ENCODE results near the gene ADGRL2.

The ADGRL2 gene

DNA sequence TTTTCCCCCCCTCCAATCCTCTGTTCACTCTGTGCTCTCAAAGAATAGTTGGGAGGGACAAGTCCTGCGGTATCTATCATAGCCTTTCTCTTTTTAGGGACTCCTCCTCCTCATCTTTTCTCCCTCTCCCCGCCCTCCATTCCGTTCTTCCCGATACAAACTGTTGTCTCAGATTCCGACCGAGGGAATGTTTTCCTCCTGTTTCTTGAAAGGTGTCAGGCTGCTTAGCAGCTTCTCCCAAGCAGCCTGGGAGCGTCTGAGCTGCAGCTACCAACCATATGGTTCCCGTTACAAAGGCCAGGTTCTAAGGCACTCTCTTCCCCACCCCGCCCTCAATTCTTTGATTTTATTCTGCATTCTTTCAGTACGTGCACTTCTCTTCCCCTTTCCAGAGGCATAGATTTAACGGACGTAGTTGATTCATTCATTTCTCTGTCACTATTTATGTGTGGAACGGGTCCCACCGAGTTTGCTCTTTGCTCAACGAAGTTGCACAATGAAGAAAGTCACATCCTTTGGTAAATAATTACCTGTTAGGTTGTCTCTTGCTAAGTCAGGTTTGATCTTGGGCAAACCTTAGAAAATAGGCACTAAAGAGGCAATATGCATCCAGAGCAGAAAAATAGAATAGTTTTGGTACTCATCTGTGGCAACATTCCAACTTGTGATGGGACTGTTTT lies 2.8 kb downstream of the ADGRL2 start:
- TF ChIP-seq CTCF (IDR thresholded peaks at IDR 0.05; ENCODE audit: low read length) (no peak), EZH2phosphoT487 (IDR thresholded peaks at IDR 0.05; ENCODE audit: low read length) (no peak), EZH2 (optimal IDR thresholded peaks at IDR 0.05; ENCODE audit: low read depth, low read length) (no peak)
- H2AFZ ChIP-seq (ENCODE audit: low read length), result 0 out of 2 replicates have a peak overlapping the region, but pooled peaks have one; percentile 46
- H3K4me3 ChIP-seq (ENCODE audit: low read length), result no peak overlapping the region; the same call in 1 of the 2 replicates
- 0 out of 2 replicates have a peak, but pooled peaks cover 10% of the 10 kb centered on the region for H3K27me3 ChIP-seq (replicated peaks; ENCODE audit: insufficient read depth, low read length)
- H3K9me3 ChIP-seq (replicated peaks; ENCODE audit: insufficient read depth, low read length), result no peaks in the 10 kb centered on the region
- no peaks in the 10 kb centered on the region for H3K4me1 ChIP-seq (ENCODE audit: low read length)
- no peaks in the 10 kb centered on the region for H3F3A ChIP-seq (ENCODE audit: insufficient read depth, low read length)
- no peak overlapping the region for H3K9ac ChIP-seq (ENCODE audit: low read length)
- H3K27ac ChIP-seq (ENCODE audit: low read length), result no peak overlapping the region
- no peaks in the 10 kb centered on the region for H4K20me1 ChIP-seq (ENCODE audit: insufficient read depth, low read length)
- H3K36me3 ChIP-seq (replicated peaks; ENCODE audit: insufficient read depth, low read length), result no peaks in the 10 kb centered on the region
- DNase-seq, result no peak
- H3K9me2 ChIP-seq (replicated peaks; ENCODE audit: insufficient read depth, low read length), result no peaks in the 10 kb centered on the region
- H3K4me2 ChIP-seq (ENCODE audit: low read depth, low read length), result peak overlapping the region; percentile 78; the same call in 1 of the 2 replicates
- no peaks in the 10 kb centered on the region for H3K79me2 ChIP-seq (ENCODE audit: low read length)

DNA sequence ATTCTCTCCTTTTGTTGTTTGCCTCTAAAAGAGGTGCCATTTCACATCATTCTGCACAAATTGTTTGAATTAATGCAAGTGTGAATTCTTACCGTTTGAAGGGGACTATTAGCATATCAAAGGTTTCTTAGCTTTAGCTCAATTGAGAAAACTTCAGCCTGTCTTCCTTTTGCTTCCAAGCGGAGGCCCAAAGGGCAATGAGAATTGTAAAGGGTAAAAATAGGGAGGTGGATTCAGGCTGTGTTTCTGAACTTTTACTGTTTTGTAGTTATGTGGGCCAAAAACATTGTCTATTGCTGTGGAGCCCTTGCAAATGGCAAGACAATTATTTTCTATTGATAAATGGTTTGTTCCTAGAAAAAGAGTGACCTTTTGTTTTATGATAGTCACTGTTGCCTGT lies 3.6 kb downstream of the ADGRL2 start:
- H3K9ac ChIP-seq (ENCODE audit: low read length), result no peak overlapping the region
- no peaks in the 10 kb centered on the region for H3K79me2 ChIP-seq (ENCODE audit: low read length)
- H4K20me1 ChIP-seq (ENCODE audit: insufficient read depth, low read length), result no peaks in the 10 kb centered on the region
- H3K27ac ChIP-seq (ENCODE audit: low read length), result no peak overlapping the region
- no peak overlapping the region for H3K4me3 ChIP-seq (ENCODE audit: low read length)
- 0 out of 2 replicates have a peak, but pooled peaks cover 10% of the 10 kb centered on the region for H3K27me3 ChIP-seq (replicated peaks; ENCODE audit: insufficient read depth, low read length)
- H2AFZ ChIP-seq (ENCODE audit: low read length), result no peak overlapping the region
- no peaks in the 10 kb centered on the region for H3K9me3 ChIP-seq (replicated peaks; ENCODE audit: insufficient read depth, low read length)
- H3K4me1 ChIP-seq (ENCODE audit: low read length), result no peaks in the 10 kb centered on the region
- TF ChIP-seq EZH2phosphoT487 (IDR thresholded peaks at IDR 0.05; ENCODE audit: low read length) (no peak), EZH2 (optimal IDR thresholded peaks at IDR 0.05; ENCODE audit: low read depth, low read length) (no peak), CTCF (IDR thresholded peaks at IDR 0.05; ENCODE audit: low read length) (no peak)
- no peaks in the 10 kb centered on the region for H3K9me2 ChIP-seq (replicated peaks; ENCODE audit: insufficient read depth, low read length)
- no peak for DNase-seq
- no peak overlapping the region for H3K4me2 ChIP-seq (ENCODE audit: low read depth, low read length)
- no peaks in the 10 kb centered on the region for H3F3A ChIP-seq (ENCODE audit: insufficient read depth, low read length)
- no peaks in the 10 kb centered on the region for H3K36me3 ChIP-seq (replicated peaks; ENCODE audit: insufficient read depth, low read length)

- Histone ChIP-seq H3K27me3 (replicated peaks; ENCODE audit: insufficient read depth, low read length) (0 out of 2 replicates have a peak, but pooled peaks cover 10% of the 10 kb centered on the region), H3K4me1 (ENCODE audit: low read length) (no peaks in the 10 kb centered on the region)
These were observed 5.0 kb downstream of the ADGRL2 start for GRCh38 chr1:81805537-81806431.

More at GRCh38 chr1:81805537-81806431, 5.0 kb downstream of the ADGRL2 start:
- Histone ChIP-seq H3K9ac (ENCODE audit: low read length) (no peak overlapping the region), H3K36me3 (replicated peaks; ENCODE audit: insufficient read depth, low read length) (no peaks in the 10 kb centered on the region), H4K20me1 (ENCODE audit: insufficient read depth, low read length) (no peaks in the 10 kb centered on the region), H3K79me2 (ENCODE audit: low read length) (no peaks in the 10 kb centered on the region), H3K27ac (ENCODE audit: low read length) (no peak overlapping the region), H3K4me2 (ENCODE audit: low read depth, low read length) (no peak overlapping the region), H3F3A (ENCODE audit: insufficient read depth, low read length) (no peaks in the 10 kb centered on the region), H3K9me2 (replicated peaks; ENCODE audit: insufficient read depth, low read length) (no peaks in the 10 kb centered on the region), H3K4me3 (ENCODE audit: low read length) (no peak overlapping the region), H3K9me3 (replicated peaks; ENCODE audit: insufficient read depth, low read length) (no peaks in the 10 kb centered on the region), H2AFZ (ENCODE audit: low read length) (no peak overlapping the region)
- no peak for DNase-seq
- TF ChIP-seq CTCF (IDR thresholded peaks at IDR 0.05; ENCODE audit: low read length), result no peak
- TF ChIP-seq EZH2 (optimal IDR thresholded peaks at IDR 0.05; ENCODE audit: low read depth, low read length), result no peak
- TF ChIP-seq EZH2phosphoT487 (IDR thresholded peaks at IDR 0.05; ENCODE audit: low read length), result no peak

Data from MM.1S (cell line).